ENCODE measurements around the gene ABHD14A.

DNA sequence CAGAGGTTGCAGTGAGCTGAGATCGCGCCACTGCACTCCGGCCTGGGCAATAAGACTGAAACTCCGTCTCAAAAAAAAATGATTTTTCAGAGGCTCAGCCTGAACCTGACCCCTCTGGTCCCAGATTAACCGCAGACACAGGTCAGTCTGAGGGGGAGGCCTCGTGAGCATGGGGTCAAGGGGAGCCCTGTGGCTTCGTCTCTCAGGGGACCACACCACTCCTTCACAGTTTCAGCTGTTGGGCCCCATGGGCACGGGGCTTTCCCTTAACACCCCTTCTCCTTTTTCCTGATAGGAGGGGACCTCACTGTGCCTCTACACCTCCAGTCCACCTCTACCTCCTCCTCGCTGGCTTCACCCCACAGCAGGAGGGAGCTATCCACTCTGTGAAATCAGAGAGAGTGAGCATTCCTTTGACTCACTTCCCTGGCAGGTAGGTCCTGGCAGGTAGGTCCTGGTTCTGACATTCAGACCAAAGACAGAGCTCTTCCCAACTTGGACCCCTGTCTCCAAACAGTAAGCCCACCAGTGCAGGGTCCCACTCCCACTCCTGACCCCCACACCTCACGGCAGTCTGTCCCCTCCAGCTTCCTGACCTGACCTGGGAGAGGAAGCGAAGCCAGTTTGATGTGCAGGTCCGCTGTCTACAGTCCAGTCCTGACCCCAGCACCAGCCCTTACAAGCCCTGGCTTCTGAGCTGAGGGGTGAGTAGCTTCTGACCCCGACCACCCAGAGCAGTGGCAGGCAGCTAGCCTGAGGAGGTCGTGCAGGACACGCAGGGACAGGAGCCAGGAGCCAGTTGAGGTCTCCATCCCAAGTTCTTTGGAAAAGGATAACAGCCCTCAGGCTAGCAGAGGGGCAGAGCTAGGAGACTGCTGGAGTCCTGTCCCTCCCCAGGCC, 42.1 kb upstream of the ABHD14A start:
- TF ChIP-seq, protein P1, sequence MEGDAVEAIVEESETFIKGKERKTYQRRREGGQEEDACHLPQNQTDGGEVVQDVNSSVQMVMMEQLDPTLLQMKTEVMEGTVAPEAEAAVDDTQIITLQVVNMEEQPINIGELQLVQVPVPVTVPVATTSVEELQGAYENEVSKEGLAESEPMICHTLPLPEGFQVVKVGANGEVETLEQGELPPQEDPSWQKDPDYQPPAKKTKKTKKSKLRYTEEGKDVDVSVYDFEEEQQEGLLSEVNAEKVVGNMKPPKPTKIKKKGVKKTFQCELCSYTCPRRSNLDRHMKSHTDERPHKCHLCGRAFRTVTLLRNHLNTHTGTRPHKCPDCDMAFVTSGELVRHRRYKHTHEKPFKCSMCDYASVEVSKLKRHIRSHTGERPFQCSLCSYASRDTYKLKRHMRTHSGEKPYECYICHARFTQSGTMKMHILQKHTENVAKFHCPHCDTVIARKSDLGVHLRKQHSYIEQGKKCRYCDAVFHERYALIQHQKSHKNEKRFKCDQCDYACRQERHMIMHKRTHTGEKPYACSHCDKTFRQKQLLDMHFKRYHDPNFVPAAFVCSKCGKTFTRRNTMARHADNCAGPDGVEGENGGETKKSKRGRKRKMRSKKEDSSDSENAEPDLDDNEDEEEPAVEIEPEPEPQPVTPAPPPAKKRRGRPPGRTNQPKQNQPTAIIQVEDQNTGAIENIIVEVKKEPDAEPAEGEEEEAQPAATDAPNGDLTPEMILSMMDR (IDR thresholded peaks at IDR 0.05), result no peak
- no peak for TF ChIP-seq EP300 (IDR thresholded peaks at IDR 0.05)

All from tibial nerve (tissue), 4 donors.